Progenitor cell of endocrine pancreas (in vitro differentiated cells): ENCODE measurements around the gene UBAC2. TPM values are rescaled to one million over a fixed set of nuclear protein-coding genes. Genes with fewer than 3 reads are reported as not detected.

ENCODE experiments used
- DNase-seq: peaks from one replicate; pipeline ENCODE4 v3.0.0; 2021; ENCODE audit warnings: low spot score; ENCODE audit not compliant: unreplicated experiment
- H3K27ac Mint-ChIP-seq: 2 replicates; pipeline ENCODE4 v1.8.0; 2021; ENCODE audit warnings: mild to moderate bottlenecking, moderate library complexity, mixed read lengths
- H3K27me3 Mint-ChIP-seq: 2 replicates; pipeline ENCODE4 v1.8.0; 2021; ENCODE audit warnings: mixed read lengths
- H3K36me3 Mint-ChIP-seq: 2 replicates; pipeline ENCODE4 v1.8.0; 2022; ENCODE audit warnings: mixed read lengths; ENCODE audit not compliant: insufficient read depth
- H3K4me1 Mint-ChIP-seq: 2 replicates; pipeline ENCODE4 v1.8.0; 2021; ENCODE audit warnings: low read depth, mixed read lengths
- H3K4me3 Mint-ChIP-seq: 2 replicates; pipeline ENCODE4 v1.8.0; 2021; ENCODE audit warnings: low read depth, mild to moderate bottlenecking, moderate library complexity, mixed read lengths
- H3K9me3 Mint-ChIP-seq: 2 replicates; pipeline ENCODE4 v1.8.0; 2021; ENCODE audit warnings: low read depth, mixed read lengths
- total RNA-seq: library from RNA; stranded (reverse); gene quantifications from 2 replicates; pipeline ENCODE4 v1.2.1, GENCODE V29; 2021
- TF ChIP-seq, protein P1 (sequence below): fragments of 200-600 bp; sonication (generic); IDR thresholded peaks from one replicate; pipeline ENCODE4 v1.5.0; 2021; ENCODE audit warnings: antibody characterized with exemption, mild to moderate bottlenecking; ENCODE audit not compliant: unreplicated experiment

The UBAC2 gene
- total RNA-seq, 1 donor from 2014 or later: 60.6 TPM

- DNase-seq: no peak
- Mint-ChIP-seq H3K27me3 (no peaks in the 10 kb centered on the region), H3K4me3 (no peak overlapping the region), H3K36me3 (peaks cover 3% of the 10 kb centered on the region), H3K9me3 (no peaks in the 10 kb centered on the region), H3K27ac (no peak overlapping the region), H3K4me1 (peaks cover 3% of the 10 kb centered on the region)
- TF ChIP-seq, protein P1, sequence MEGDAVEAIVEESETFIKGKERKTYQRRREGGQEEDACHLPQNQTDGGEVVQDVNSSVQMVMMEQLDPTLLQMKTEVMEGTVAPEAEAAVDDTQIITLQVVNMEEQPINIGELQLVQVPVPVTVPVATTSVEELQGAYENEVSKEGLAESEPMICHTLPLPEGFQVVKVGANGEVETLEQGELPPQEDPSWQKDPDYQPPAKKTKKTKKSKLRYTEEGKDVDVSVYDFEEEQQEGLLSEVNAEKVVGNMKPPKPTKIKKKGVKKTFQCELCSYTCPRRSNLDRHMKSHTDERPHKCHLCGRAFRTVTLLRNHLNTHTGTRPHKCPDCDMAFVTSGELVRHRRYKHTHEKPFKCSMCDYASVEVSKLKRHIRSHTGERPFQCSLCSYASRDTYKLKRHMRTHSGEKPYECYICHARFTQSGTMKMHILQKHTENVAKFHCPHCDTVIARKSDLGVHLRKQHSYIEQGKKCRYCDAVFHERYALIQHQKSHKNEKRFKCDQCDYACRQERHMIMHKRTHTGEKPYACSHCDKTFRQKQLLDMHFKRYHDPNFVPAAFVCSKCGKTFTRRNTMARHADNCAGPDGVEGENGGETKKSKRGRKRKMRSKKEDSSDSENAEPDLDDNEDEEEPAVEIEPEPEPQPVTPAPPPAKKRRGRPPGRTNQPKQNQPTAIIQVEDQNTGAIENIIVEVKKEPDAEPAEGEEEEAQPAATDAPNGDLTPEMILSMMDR: no peak
Observed at GRCh38 chr13:99335087-99335486, 134.4 kb downstream of the UBAC2 start.

DNA sequence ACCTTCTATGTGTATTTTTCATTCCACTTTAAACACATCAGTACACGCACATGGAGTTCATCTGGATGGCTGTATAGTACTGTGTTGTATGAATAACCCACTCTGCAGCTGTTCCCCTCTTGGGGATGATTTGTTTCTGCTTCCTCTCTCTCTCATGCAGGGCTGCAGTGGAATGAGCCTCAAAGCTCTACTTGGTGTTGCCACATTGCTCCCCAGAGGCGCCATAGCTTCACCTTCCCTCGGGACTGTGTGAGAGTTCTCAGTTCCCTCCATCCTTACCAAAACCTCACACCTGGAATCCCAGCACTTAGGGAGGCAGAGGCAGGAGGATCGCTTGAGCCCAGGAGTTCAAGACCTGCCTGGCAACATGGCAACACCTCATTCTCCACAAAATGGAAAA, 134.9 kb downstream of the UBAC2 start:
- H3K36me3 Mint-ChIP-seq: peaks cover 5% of the 10 kb centered on the region
- no peak overlapping the region for H3K27ac Mint-ChIP-seq
- DNase-seq: no peak
- H3K9me3 Mint-ChIP-seq: no peaks in the 10 kb centered on the region
- H3K4me3 Mint-ChIP-seq: no peak overlapping the region
- peaks cover 3% of the 10 kb centered on the region for H3K4me1 Mint-ChIP-seq
- TF ChIP-seq, protein P1: no peak
- no peaks in the 10 kb centered on the region for H3K27me3 Mint-ChIP-seq

DNA sequence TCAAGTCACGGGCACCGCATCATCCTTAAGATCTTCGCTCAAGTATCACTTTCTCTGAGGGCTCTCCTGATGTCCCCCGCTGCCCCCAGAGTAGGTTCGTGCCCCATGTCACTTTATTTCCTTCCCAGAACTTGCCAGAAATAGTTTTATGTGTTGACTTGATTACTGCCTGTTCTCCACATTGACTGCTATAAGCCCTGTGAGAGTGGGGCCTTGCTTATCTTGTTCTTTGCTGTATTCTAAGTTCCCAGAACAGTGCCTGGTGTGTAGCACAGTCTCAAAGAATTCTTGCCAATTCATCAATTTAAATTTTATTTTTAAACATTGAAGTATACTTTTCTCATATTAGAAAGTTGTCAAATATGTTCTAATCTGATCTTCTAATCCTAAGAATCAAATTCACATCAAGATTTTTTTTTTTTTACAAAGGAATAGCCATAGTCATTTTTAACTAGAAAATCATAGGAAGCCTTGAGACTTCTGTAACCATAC, 138.6 kb downstream of the UBAC2 start:
- DNase-seq: no peak
- TF ChIP-seq, protein P1: no peak
- Mint-ChIP-seq H3K9me3 (no peaks in the 10 kb centered on the region), H3K27me3 (no peaks in the 10 kb centered on the region), H3K4me3 (no peak overlapping the region), H3K4me1 (no peaks in the 10 kb centered on the region), H3K36me3 (peaks cover 6% of the 10 kb centered on the region), H3K27ac (no peak overlapping the region)

DNA sequence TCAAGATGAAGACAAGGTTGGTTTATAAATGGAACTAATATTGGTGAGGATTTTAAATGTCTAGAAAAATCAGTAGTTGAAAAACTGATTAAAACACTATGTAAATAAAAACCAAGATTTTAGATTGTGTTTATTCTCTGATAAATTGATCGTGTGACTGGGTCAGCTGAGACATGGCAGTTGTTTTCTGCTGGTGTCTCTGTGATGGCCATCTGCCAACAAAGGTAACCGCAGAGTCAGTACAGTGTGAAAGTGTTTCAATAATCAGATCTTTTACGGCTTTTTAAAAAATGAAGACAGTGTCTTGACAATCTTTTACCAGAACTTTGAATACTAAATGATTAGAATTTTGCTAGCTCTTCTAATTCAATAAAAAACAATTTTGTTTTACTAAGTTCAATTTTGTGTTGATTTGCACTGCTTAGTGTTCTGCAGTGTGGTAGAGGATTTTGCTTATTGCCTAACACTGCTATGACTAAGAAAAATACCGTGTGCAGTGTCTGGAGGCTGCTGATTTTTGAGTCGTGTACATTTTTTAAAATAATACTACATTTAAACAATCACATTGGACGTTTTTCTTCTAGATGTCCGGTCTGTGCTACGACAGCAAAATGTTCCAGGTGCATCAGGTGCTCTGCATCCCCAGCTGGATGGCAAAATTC, 139.2 kb downstream of the UBAC2 start:
- Mint-ChIP-seq H3K4me1 (no peaks in the 10 kb centered on the region), H3K27me3 (no peaks in the 10 kb centered on the region), H3K27ac (no peak overlapping the region), H3K36me3 (peaks cover 6% of the 10 kb centered on the region), H3K9me3 (no peaks in the 10 kb centered on the region), H3K4me3 (no peak overlapping the region)
- no peak for DNase-seq
- TF ChIP-seq, protein P1: no peak

DNA sequence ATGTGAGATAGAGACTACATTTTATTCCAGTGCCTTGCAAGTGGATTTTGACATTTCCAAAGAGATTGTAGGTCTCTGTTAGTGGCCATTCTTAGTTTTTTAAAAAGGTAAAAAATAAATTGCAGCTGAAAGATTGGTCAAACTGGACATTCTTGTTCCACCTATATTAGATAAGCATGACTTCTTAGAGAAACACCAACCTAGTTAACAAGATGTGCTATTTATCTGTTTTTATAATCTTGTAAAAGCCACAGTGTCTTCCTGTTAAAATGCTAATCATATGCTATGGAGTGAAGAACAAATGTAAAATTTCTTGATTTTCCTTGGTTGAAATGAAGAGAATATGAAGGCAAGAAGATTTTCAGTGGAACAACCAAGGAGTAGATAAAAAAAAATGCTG, 140.0 kb downstream of the UBAC2 start:
- H3K4me1 Mint-ChIP-seq: no peaks in the 10 kb centered on the region
- H3K27ac Mint-ChIP-seq: no peak overlapping the region

More for the DNA sequence above, 140.0 kb downstream of the UBAC2 start:
- DNase-seq: no peak
- Mint-ChIP-seq H3K36me3 (peaks cover 7% of the 10 kb centered on the region), H3K27me3 (no peaks in the 10 kb centered on the region), H3K9me3 (no peaks in the 10 kb centered on the region), H3K4me3 (no peak overlapping the region)
- TF ChIP-seq, protein P1: no peak
